ENCODE measurements around the gene JAZF1.

The JAZF1 gene

GRCh38 chr7:28038175-28038797, 142.3 kb downstream of the JAZF1 start:
- Histone ChIP-seq H3K9me3 (ENCODE audit: control insufficient read depth, low read length) (no peaks in the 10 kb centered on the region), H3K4me3 (ENCODE audit: low read length) (no peak overlapping the region), H3K36me3 (ENCODE audit: control insufficient read depth, insufficient read depth, low read length) (no peaks in the 10 kb centered on the region), H3K9ac (ENCODE audit: low read length) (no peak overlapping the region), H3K27me3 (ENCODE audit: control insufficient read depth, insufficient read depth, low read length) (no peaks in the 10 kb centered on the region), H3K4me1 (ENCODE audit: control insufficient read depth, insufficient read depth, low read length) (peaks cover 8% of the 10 kb centered on the region)

DNA sequence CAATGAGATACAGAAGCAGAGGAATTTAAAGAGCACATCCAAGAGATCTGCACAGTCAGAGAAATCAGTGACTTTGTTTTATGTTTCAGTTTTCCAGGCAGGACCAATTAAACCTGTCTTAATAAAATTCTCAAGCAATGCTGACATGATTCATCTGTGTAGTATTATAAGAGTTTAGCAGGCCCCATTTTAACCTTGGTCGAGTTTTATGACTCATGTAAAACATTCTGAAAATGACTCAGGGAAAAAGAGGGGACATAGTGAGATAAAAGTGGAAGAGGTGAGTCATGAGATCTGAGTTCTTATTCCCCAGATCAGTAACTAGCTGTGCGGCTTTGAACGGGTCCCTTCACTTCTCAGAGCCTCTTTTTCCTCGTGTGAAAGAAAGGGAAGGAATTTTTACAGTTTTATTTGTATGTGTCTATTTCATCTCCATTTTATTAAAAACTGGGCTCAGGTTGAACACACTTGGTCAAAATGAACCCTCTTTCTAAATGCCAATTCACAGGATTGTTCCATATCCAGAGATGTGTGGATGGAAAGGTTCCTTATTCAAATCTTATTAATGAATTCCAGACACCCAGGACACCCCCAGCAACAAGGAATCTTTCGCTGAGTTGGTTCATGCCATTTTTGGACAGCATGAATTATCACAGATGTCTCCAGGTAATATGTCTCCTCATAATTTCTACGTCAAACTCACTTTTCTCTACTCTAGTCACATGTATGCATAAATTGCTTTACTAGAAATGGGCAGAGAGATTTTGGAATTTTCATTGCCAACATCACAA, 143.2 kb downstream of the JAZF1 start:
- Histone ChIP-seq H3K27me3 (ENCODE audit: control insufficient read depth, insufficient read depth, low read length) (no peaks in the 10 kb centered on the region), H3K36me3 (ENCODE audit: control insufficient read depth, insufficient read depth, low read length) (no peaks in the 10 kb centered on the region), H3K4me1 (ENCODE audit: control insufficient read depth, insufficient read depth, low read length) (peaks cover 8% of the 10 kb centered on the region), H3K4me3 (ENCODE audit: low read length) (no peak overlapping the region), H3K9me3 (ENCODE audit: control insufficient read depth, low read length) (no peaks in the 10 kb centered on the region), H3K9ac (ENCODE audit: low read length) (no peak overlapping the region)

DNA sequence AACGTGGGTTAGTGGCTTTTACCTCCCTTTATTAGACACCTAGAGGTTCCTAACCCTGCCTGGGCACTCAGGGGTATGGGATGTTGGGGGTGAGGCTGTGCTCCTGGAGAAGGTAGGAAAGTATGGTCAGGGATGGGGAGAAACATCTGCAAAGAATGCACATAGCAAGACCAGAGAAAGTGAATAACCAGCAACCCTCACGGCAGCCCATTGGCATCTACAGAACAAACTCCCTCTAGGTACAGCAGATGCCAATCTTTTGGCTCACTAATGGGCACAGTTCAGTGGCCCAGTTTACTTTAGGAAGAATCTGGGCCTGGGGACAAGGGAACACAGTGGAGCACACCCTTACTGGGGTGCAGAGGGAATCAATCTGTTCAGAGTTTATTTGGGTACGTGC, 143.9 kb downstream of the JAZF1 start:
- H3K9me3 ChIP-seq (ENCODE audit: control insufficient read depth, low read length), result no peaks in the 10 kb centered on the region
- H3K4me1 ChIP-seq (ENCODE audit: control insufficient read depth, insufficient read depth, low read length), result peaks cover 8% of the 10 kb centered on the region
- no peaks in the 10 kb centered on the region for H3K36me3 ChIP-seq (ENCODE audit: control insufficient read depth, insufficient read depth, low read length)
- H3K4me3 ChIP-seq (ENCODE audit: low read length), result no peak overlapping the region
- no peaks in the 10 kb centered on the region for H3K27me3 ChIP-seq (ENCODE audit: control insufficient read depth, insufficient read depth, low read length)
- H3K9ac ChIP-seq (ENCODE audit: low read length), result no peak overlapping the region

DNA sequence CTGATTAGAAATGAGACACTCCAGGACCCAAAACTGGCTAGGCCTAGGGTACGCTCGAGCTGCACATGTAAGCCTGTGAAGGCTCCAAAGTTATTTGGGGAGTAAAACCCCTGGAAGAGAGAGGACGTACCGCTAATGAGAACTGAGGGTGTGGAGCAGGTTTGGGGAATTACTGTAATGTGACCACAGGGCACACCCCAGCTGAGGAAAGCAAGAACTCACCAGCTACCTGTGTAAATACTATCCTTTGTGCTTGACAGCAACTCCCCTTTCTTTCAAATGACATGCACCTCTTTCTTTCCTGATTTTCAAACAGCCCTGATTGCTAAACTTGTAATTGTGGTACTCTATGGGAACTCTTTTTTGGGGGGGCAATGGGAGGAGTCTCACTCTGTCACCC, 147.2 kb downstream of the JAZF1 start:
- Histone ChIP-seq H3K9ac (ENCODE audit: low read length) (no peak overlapping the region), H3K9me3 (ENCODE audit: control insufficient read depth, low read length) (no peaks in the 10 kb centered on the region), H3K27me3 (ENCODE audit: control insufficient read depth, insufficient read depth, low read length) (no peaks in the 10 kb centered on the region), H3K4me1 (ENCODE audit: control insufficient read depth, insufficient read depth, low read length) (peaks cover 8% of the 10 kb centered on the region), H3K36me3 (ENCODE audit: control insufficient read depth, insufficient read depth, low read length) (no peaks in the 10 kb centered on the region), H3K4me3 (ENCODE audit: low read length) (no peak overlapping the region)

DNA sequence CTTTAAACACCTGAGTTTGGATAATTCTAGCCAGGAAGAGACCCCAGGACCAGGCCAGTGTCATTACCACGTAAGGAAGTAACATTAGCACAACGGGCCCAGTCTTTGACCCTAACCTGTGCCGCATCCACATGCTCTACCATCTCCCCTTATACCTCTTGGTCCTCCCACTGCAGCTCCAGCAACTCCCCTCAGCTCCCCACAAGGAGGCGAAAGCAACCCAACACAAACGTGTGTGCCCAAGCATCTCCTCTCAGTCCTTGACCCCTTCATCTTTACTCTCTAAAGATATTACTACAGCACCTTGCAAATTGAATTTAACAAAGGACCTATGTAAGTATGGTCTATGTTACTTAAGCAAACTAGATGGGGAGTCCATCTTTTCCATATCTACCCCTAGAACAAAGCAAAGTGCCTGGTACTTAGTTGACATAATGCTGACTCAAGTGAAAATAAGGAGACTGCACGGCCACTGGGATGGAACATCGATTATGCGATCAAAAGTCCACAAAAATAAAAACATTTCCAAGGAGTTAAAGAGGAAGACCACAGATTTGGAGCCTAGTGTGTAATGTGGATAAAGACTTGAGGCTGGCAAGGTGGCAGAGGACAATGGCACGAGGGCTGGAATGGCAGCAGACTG, 147.7 kb downstream of the JAZF1 start:
- no peak overlapping the region for H3K4me3 ChIP-seq (ENCODE audit: low read length)
- H3K9ac ChIP-seq (ENCODE audit: low read length), result no peak overlapping the region
- peaks cover 8% of the 10 kb centered on the region for H3K4me1 ChIP-seq (ENCODE audit: control insufficient read depth, insufficient read depth, low read length)
- H3K9me3 ChIP-seq (ENCODE audit: control insufficient read depth, low read length), result no peaks in the 10 kb centered on the region
- H3K27me3 ChIP-seq (ENCODE audit: control insufficient read depth, insufficient read depth, low read length), result no peaks in the 10 kb centered on the region
- H3K36me3 ChIP-seq (ENCODE audit: control insufficient read depth, insufficient read depth, low read length), result no peaks in the 10 kb centered on the region

DNA sequence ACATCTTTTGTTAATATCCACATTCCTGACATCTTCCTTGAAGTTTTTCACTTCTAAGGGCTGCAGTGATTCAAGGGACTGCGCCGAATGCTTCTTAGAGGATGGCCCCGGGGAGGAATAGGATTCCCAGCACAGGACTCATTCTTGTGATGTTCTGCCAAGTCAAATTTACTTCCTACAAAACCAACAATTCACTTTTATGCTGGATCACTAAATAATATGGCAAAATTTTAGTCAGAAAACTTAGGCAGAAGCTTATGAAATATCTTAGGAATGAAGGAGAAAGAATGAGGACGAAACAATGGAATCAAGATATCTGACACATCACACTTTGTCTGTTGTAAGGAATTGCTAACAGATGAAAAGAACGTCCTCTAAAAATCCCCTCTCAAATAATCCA, 151.5 kb downstream of the JAZF1 start:
- H3K9ac ChIP-seq (ENCODE audit: low read length), result no peak overlapping the region
- no peak overlapping the region for H3K4me3 ChIP-seq (ENCODE audit: low read length)
- H3K4me1 ChIP-seq (ENCODE audit: control insufficient read depth, insufficient read depth, low read length), result peaks cover 8% of the 10 kb centered on the region
- no peaks in the 10 kb centered on the region for H3K27me3 ChIP-seq (ENCODE audit: control insufficient read depth, insufficient read depth, low read length)
- H3K36me3 ChIP-seq (ENCODE audit: control insufficient read depth, insufficient read depth, low read length), result no peaks in the 10 kb centered on the region
- H3K9me3 ChIP-seq (ENCODE audit: control insufficient read depth, low read length), result no peaks in the 10 kb centered on the region

GRCh38 chr7:28028471-28028870, 152.1 kb downstream of the JAZF1 start:
- Histone ChIP-seq H3K9me3 (ENCODE audit: control insufficient read depth, low read length) (no peaks in the 10 kb centered on the region), H3K36me3 (ENCODE audit: control insufficient read depth, insufficient read depth, low read length) (no peaks in the 10 kb centered on the region), H3K9ac (ENCODE audit: low read length) (no peak overlapping the region), H3K27me3 (ENCODE audit: control insufficient read depth, insufficient read depth, low read length) (no peaks in the 10 kb centered on the region), H3K4me3 (ENCODE audit: low read length) (no peak overlapping the region), H3K4me1 (ENCODE audit: control insufficient read depth, insufficient read depth, low read length) (peaks cover 8% of the 10 kb centered on the region)

- Histone ChIP-seq H3K9ac (ENCODE audit: low read length) (no peak overlapping the region), H3K27me3 (ENCODE audit: control insufficient read depth, insufficient read depth, low read length) (no peaks in the 10 kb centered on the region), H3K36me3 (ENCODE audit: control insufficient read depth, insufficient read depth, low read length) (no peaks in the 10 kb centered on the region), H3K9me3 (ENCODE audit: control insufficient read depth, low read length) (no peaks in the 10 kb centered on the region), H3K4me3 (ENCODE audit: low read length) (no peak overlapping the region), H3K4me1 (ENCODE audit: control insufficient read depth, insufficient read depth, low read length) (peaks cover 8% of the 10 kb centered on the region)
These were observed 154.4 kb downstream of the JAZF1 start for GRCh38 chr7:28026237-28026636.

DNA sequence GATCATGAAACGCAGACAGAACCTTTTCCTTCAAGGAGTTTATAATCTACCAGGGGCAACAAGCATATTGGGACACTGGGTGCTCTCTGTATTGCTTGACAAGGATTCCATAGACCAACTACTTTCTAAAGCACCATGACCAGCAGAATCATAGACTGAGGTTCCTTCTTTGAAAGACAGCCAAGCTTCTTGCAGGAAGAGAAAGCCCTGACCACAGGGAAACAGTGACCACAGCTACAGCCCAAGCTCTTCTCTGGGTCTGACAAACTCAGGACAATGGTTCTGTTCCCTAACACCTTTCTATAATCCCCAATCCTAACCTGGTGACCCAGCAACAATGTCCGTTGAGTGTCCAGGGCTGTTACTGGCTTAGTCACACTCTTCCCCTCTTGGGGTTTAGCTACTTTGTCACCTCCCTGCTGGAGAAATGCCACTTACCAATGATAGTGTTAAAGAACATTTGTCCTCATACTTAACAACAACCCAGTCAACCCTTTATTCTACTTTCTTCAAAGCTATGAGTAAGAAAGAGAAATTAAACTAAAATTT, 155.7 kb downstream of the JAZF1 start:
- Histone ChIP-seq H3K36me3 (ENCODE audit: control insufficient read depth, insufficient read depth, low read length) (no peaks in the 10 kb centered on the region), H3K9ac (ENCODE audit: low read length) (no peak overlapping the region), H3K4me3 (ENCODE audit: low read length) (no peak overlapping the region), H3K27me3 (ENCODE audit: control insufficient read depth, insufficient read depth, low read length) (no peaks in the 10 kb centered on the region), H3K9me3 (ENCODE audit: control insufficient read depth, low read length) (no peaks in the 10 kb centered on the region), H3K4me1 (ENCODE audit: control insufficient read depth, insufficient read depth, low read length) (peaks cover 8% of the 10 kb centered on the region)

DNA sequence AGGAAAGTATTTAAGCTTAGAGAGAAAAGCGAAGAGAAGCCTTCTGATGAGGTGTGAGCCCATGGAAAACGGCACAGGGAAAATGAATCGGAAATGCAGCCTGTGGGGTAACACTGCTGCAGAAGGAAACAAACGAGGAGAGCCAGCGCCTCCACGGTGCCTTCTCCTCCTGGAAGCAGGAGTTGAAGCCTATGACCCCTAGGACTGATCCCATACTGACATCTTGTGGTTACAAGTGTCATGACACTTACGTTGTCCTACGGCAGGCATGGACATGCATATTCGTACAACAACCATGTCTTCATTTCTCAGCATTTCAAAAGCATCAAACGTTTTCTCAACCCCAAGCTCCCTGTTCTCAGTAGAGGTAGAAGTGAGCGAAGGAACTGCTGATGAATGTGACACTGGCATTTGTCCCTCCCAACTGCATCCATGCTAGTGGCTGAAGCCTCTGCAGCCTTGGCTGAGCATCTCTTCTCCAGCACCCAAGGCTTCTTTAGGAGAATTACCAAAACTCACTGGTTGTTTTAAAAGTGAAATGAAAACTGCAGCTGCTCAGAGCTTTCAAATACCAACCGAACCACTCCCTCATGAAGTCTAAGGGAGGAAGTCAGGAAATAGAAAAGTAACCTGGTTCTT, 160.2 kb downstream of the JAZF1 start:
- Histone ChIP-seq H3K4me1 (ENCODE audit: control insufficient read depth, insufficient read depth, low read length) (no peaks in the 10 kb centered on the region), H3K36me3 (ENCODE audit: control insufficient read depth, insufficient read depth, low read length) (no peaks in the 10 kb centered on the region), H3K27me3 (ENCODE audit: control insufficient read depth, insufficient read depth, low read length) (no peaks in the 10 kb centered on the region), H3K9ac (ENCODE audit: low read length) (no peak overlapping the region), H3K9me3 (ENCODE audit: control insufficient read depth, low read length) (no peaks in the 10 kb centered on the region), H3K4me3 (ENCODE audit: low read length) (no peak overlapping the region)

GRCh38 chr7:28018856-28019465, 161.6 kb downstream of the JAZF1 start:
- Histone ChIP-seq H3K27me3 (ENCODE audit: control insufficient read depth, insufficient read depth, low read length) (no peaks in the 10 kb centered on the region), H3K36me3 (ENCODE audit: control insufficient read depth, insufficient read depth, low read length) (no peaks in the 10 kb centered on the region), H3K9me3 (ENCODE audit: control insufficient read depth, low read length) (no peaks in the 10 kb centered on the region), H3K4me1 (ENCODE audit: control insufficient read depth, insufficient read depth, low read length) (no peaks in the 10 kb centered on the region), H3K4me3 (ENCODE audit: low read length) (no peak overlapping the region), H3K9ac (ENCODE audit: low read length) (no peak overlapping the region)
